Endothelial cell of umbilical vein (primary cell): Measurements from ENCODE around the gene HOXB7. TPM values are rescaled to one million over a fixed set of nuclear protein-coding genes. Genes with fewer than 3 reads are reported as not detected.

Experiments used
- BruUV-seq: library from RNA; stranded (reverse); fragments of 400-500 nt; replicated peaks from 2 replicates; lab custom pipeline; 2021; lab: Mats Ljungman, UMichigan
- CTCF ChIA-PET: fragments of 300-600, 350-600 bp; sonication (Branson Sonifier 250); formaldehyde crosslinking; loops from one replicate; lab custom pipeline; 2021; ENCODE audit warnings: antibody characterized with exemption, inconsistent platforms; lab: Charles Lee
- POLR2A ChIA-PET: fragments of 300-600, 350-600 bp; sonication (Branson Sonifier 250); formaldehyde crosslinking; loops from one replicate; lab custom pipeline; 2021; ENCODE audit warnings: antibody characterized with exemption, inconsistent platforms; lab: Charles Lee
- DNase-seq: peaks from one replicate; pipeline ENCODE4 v3.0.0-alpha.2; 2011; ENCODE audit warnings: low read depth, low spot score
- FAIRE-seq: peaks from 2 replicates; lab custom pipeline; 2011; peaks lifted over from hg19 to GRCh38; lab: Jason Lieb, UNC
- H2AFZ ChIP-seq: 2 replicates; pipeline ENCODE4 v1.6.0; 2012; ENCODE audit warnings: low read depth, low read length, control low read depth, inconsistent platforms
- H3K27ac ChIP-seq: 2 replicates; pipeline ENCODE4 v1.5.1; 2011; ENCODE audit warnings: low read depth, mild to moderate bottlenecking, control low read depth, low read length, moderate library complexity; ENCODE audit not compliant: insufficient read depth
- H3K27me3 ChIP-seq, 2 experiments: 2 replicates each; pipeline versions ENCODE4 v1.6.0 to v1.6.1; 2011; ENCODE audit warnings: low read length in 2 of 2, mixed read lengths in 1 of 2; ENCODE audit not compliant: control insufficient read depth in 2 of 2, insufficient read depth in 2 of 2
- H3K36me3 ChIP-seq, 2 experiments: 2 replicates in 1 of 2; 3 replicates in 1 of 2; pipeline ENCODE4 v1.5.1; 2011; ENCODE audit warnings: low read length in 2 of 2, mild to moderate bottlenecking in 1 of 2, moderate library complexity in 1 of 2; ENCODE audit not compliant: control insufficient read depth in 2 of 2, insufficient read depth in 2 of 2; ENCODE audit errors: extremely low read depth in 1 of 2
- H3K4me1 ChIP-seq: 3 replicates; pipeline ENCODE4 v1.5.1; 2011; ENCODE audit warnings: mild to moderate bottlenecking, low read length; ENCODE audit not compliant: control insufficient read depth, insufficient read depth; ENCODE audit errors: extremely low read depth
- H3K4me2 ChIP-seq: 2 replicates; pipeline ENCODE4 v1.6.1; 2011; ENCODE audit warnings: low read length, control low read depth, mixed read lengths; ENCODE audit not compliant: insufficient read depth
- H3K4me3 ChIP-seq, 3 experiments: fragments of 200-600 bp in 1 of 3; sonication (generic), shearing (Covaris generic) in 1 of 3; replicated peaks in 1 of 3; 2 replicates each; pipeline ENCODE4 v1.5.1; 2011 to 2016; ENCODE audit warnings: control low read depth in 3 of 3, low read length in 3 of 3, mild to moderate bottlenecking in 2 of 3, inconsistent platforms in 1 of 3, low read depth in 1 of 3, moderate library complexity in 1 of 3; ENCODE audit not compliant: insufficient read depth in 1 of 3
- H3K79me2 ChIP-seq: 2 replicates; pipeline ENCODE4 v1.6.0; 2012; ENCODE audit warnings: low read length, inconsistent platforms; ENCODE audit not compliant: control insufficient read depth, insufficient read depth
- H3K9ac ChIP-seq: replicated peaks from 2 replicates; pipeline ENCODE3; 2011; ENCODE audit warnings: low read length, control low read depth; ENCODE audit not compliant: insufficient read depth; ENCODE audit errors: extremely low read depth
- H3K9me1 ChIP-seq: replicated peaks from 3 replicates; pipeline ENCODE4 v1.6.0; 2011; ENCODE audit warnings: mild to moderate bottlenecking, low read length; ENCODE audit not compliant: control insufficient read depth, insufficient read depth; ENCODE audit errors: extremely low read depth
- H3K9me3 ChIP-seq: replicated peaks from 2 replicates; pipeline ENCODE4 v1.5.1; 2012; ENCODE audit warnings: low read length, inconsistent platforms; ENCODE audit not compliant: control insufficient read depth, insufficient read depth
- H4K20me1 ChIP-seq: replicated peaks from 2 replicates; pipeline ENCODE3; 2011; ENCODE audit warnings: mild to moderate bottlenecking, low read length; ENCODE audit not compliant: control insufficient read depth, insufficient read depth; ENCODE audit errors: extremely low read depth
- EZH2 ChIP-seq: IDR thresholded peaks from 2 replicates; pipeline ENCODE4 v1.6.1; 2012; ENCODE audit warnings: borderline replicate concordance, low read depth, mild to moderate bottlenecking, moderate library complexity, low read length, inconsistent platforms; ENCODE audit not compliant: severe bottlenecking
- FOS ChIP-seq: IDR thresholded peaks from 2 replicates; pipeline ENCODE4 v1.6.1; 2011; ENCODE audit warnings: mild to moderate bottlenecking, low read length, moderate library complexity, borderline replicate concordance; ENCODE audit not compliant: insufficient read depth
- GATA2 ChIP-seq: IDR thresholded peaks from 2 replicates; pipeline ENCODE4 v1.7.0; 2011; ENCODE audit warnings: low read depth, mild to moderate bottlenecking, moderate library complexity, mixed read lengths, low read length; ENCODE audit not compliant: insufficient read length, insufficient read depth
- JUN ChIP-seq: IDR thresholded peaks from 2 replicates; pipeline ENCODE4 v1.6.1; 2011; ENCODE audit warnings: borderline replicate concordance, low read depth; ENCODE audit not compliant: insufficient read length, insufficient read depth
- MAX ChIP-seq: IDR thresholded peaks from 2 replicates; pipeline ENCODE4 v1.6.1; 2011; ENCODE audit not compliant: insufficient read depth, insufficient read length
- MYC ChIP-seq: IDR thresholded peaks from one replicate; pipeline ENCODE4 v1.6.1; 2011; ENCODE audit warnings: mild to moderate bottlenecking, low read depth, low read length
- POLR2A ChIP-seq: IDR thresholded peaks from 2 replicates; pipeline ENCODE4 v1.6.1; 2012; ENCODE audit warnings: low read depth, mild to moderate bottlenecking, control low read depth, low read length
- POLR2AphosphoS5 ChIP-seq: IDR thresholded peaks from 2 replicates; pipeline ENCODE4 v1.6.1; 2012; ENCODE audit warnings: low read depth, mild to moderate bottlenecking, control low read depth, low read length, moderate library complexity; ENCODE audit not compliant: insufficient read depth
- dilution Hi-C: fragments of 300-500 bp; cut with MboI; formaldehyde crosslinking; loops from one replicate; pipeline ENCODE4 v1.15.0; 2019; ENCODE audit warnings: low sequenced_read_pairs; ENCODE audit not compliant: extremely low pct_ligation_motif_present
- intact Hi-C: fragments of 100-400 bp; cut with micrococcal nuclease; formaldehyde crosslinking; loops from one replicate; pipeline ENCODE4 v1.10.0; 2022
- polyA plus RNA-seq, 4 experiments: library from polyadenylated mRNA; depleted of rRNA in 3 of 4; stranded (reverse) in 3 of 4; unstranded in 1 of 4; fragments of >200 nt; gene quantifications; 2 replicates each; pipeline versions ENCODE4 v1.2.1 to v1.2.3, GENCODE V29; 2011 to 2012; ENCODE audit warnings: missing spikeins in 1 of 4
- total RNA-seq: library from RNA; stranded (reverse); gene quantifications from 2 replicates; pipeline ENCODE4 v1.2.3, GENCODE V29; 2021
- TF ChIP-seq, protein P1 (sequence below), 2 donors: IDR thresholded peaks; 1 replicate in 1 of 2; 2 replicates in 1 of 2; pipeline ENCODE4 v1.5.1; 2011; ENCODE audit warnings: low read length in 2 of 2, mild to moderate bottlenecking in 2 of 2, moderate library complexity in 2 of 2, control low read depth in 1 of 2, inconsistent platforms in 1 of 2, low read depth in 1 of 2; ENCODE audit not compliant: insufficient read depth in 1 of 2; ENCODE audit errors: extremely low read depth in 1 of 2

Gene HOXB7
- total and polyA plus RNA-seq, 2 donors (not counting 3 experiments of a cell fraction or from before 2014, with no cell fraction given): 23.5 to 24.5 TPM

DNA sequence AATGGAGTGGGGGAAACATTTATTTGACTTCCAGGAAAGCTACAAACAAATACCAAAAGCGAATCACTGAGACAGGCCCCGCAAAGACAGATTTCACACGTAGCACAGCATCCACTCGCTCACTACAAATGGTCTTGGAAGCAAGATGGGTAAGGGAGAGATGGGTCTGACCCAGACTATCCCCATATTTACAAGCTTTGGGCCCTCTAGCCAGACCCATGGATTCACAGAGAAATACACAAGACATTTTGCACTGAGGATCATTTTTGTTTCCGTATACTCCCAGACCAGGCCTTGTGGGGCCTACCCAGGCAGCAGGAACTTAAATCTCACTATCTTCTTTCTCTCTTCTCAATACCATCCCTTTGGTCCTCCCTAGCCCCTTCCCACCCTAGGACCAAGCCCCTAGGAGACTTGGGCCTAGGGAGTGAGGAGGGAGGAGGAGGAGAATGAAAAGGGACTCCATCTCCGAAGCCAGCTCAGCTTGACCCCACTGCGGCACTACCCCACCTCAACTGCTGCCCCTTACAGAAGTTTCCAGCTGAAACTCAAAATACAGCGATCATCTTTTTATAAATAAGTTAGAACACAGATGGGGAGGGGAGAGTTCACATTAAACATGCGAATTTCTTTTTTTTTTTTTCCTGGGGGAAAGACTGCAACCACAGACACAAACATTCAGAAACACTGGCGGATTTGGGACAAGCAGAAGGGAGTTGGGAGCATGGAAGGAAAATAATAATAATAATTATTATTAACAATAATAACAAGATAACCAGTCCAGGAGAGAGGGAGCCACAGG is 19.4 kb downstream of the HOXB7 start:
- no peak for FAIRE-seq
- ChIA-PET CTCF (interaction anchor here (1.4 to 2.4 kb wide), 4 partner anchors 100 to 328 kb away, joined by 3 to 11 read pairs (median 6); no protein-coding TSS in a partner anchor), POLR2A (no interaction called here)
- Histone ChIP-seq H3K27me3 (no peaks in the 10 kb centered on the region), H3K36me3 (peaks cover 3 to 11% of the 10 kb centered on the region in 2 experiments), H3K9me1 (no peaks in the 10 kb centered on the region), H3K4me2 (no peak overlapping the region), H3K4me1 (peaks cover 34% of the 10 kb centered on the region), H4K20me1 (no peaks in the 10 kb centered on the region), H3K9ac (no peak overlapping the region), H3K79me2 (peaks cover 25% of the 10 kb centered on the region), H3K27ac (no peak overlapping the region), H2AFZ (no peak overlapping the region), H3K9me3 (no peaks in the 10 kb centered on the region), H3K4me3 (no peak overlapping the region)
- no TSS peak for BruUV-seq
- intact Hi-C loops: no loop called here
- no peak for DNase-seq
- dilution Hi-C loops: no loop called here
- TF ChIP-seq MYC: no peak
- no peak for TF ChIP-seq JUN
- TF ChIP-seq POLR2AphosphoS5: no peak
- TF ChIP-seq GATA2: no peak
- TF ChIP-seq POLR2A: no peak
- no peak for TF ChIP-seq MAX
- no peak for TF ChIP-seq EZH2
- TF ChIP-seq, protein P1, sequence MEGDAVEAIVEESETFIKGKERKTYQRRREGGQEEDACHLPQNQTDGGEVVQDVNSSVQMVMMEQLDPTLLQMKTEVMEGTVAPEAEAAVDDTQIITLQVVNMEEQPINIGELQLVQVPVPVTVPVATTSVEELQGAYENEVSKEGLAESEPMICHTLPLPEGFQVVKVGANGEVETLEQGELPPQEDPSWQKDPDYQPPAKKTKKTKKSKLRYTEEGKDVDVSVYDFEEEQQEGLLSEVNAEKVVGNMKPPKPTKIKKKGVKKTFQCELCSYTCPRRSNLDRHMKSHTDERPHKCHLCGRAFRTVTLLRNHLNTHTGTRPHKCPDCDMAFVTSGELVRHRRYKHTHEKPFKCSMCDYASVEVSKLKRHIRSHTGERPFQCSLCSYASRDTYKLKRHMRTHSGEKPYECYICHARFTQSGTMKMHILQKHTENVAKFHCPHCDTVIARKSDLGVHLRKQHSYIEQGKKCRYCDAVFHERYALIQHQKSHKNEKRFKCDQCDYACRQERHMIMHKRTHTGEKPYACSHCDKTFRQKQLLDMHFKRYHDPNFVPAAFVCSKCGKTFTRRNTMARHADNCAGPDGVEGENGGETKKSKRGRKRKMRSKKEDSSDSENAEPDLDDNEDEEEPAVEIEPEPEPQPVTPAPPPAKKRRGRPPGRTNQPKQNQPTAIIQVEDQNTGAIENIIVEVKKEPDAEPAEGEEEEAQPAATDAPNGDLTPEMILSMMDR (IDR thresholded peaks at IDR 0.05; ENCODE audit: extremely low read depth in 1 of 2, insufficient read depth in 1 of 2, low read depth in 1 of 2, low read length in 2 of 2): no peak
- no peak for TF ChIP-seq FOS
